NCI-H82 (cell line): ENCODE results near the gene C4B.
"Not testable (repeated sequence)": the region's sequence is repeated elsewhere in the genome, so short reads cannot be mapped to it uniquely, and the experiment has no call there.

Source experiments
- DNase-seq: peaks from one replicate; lab custom pipeline; 2025; lab: John Stamatoyannopoulos, UW

C4B gene

GRCh38 chr6:32014547-32014946 lies at the start of gene C4B:
Gene C4B (plus strand): TSS chr6:32014795. CDS start chr6:32014846, 51 bp downstream.
- DNase-seq, result not testable (repeated sequence)

- DNase-seq, result no peak
These were observed 48.9 kb upstream of the C4B start for GRCh38 chr6:31965700-31966099.

DNA sequence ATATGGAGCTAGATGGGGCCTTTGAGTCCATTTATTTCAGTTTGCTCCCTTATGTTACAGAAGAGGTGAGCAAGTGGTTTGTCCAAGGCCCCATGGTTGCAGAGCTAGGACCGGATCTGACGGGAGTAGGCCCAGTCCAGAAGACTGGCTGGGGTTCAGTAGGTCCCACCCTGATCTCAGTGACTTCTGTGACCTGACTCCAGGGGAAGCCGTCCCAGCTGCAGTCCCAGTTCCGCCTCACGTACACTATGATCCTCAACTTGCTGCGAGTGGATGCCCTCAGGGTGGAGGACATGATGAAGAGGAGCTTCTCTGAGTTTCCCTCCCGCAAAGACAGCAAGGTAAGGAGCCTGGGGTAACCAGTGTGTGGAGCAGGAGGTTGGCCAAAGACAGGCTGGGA lies 48.1 kb upstream of the C4B start:
- no peak for DNase-seq

GRCh38 chr6:31966997-31967925 lies 47.3 kb upstream of the C4B start:
- no peak for DNase-seq

- DNase-seq, result no peak
These were observed 46.7 kb upstream of the C4B start for GRCh38 chr6:31967926-31968320.

GRCh38 chr6:31968326-31968725 lies 46.3 kb upstream of the C4B start:
- DNase-seq, result no peak

GRCh38 chr6:31968791-31969711 lies 45.5 kb upstream of the C4B start:
- DNase-seq, result no peak

DNA sequence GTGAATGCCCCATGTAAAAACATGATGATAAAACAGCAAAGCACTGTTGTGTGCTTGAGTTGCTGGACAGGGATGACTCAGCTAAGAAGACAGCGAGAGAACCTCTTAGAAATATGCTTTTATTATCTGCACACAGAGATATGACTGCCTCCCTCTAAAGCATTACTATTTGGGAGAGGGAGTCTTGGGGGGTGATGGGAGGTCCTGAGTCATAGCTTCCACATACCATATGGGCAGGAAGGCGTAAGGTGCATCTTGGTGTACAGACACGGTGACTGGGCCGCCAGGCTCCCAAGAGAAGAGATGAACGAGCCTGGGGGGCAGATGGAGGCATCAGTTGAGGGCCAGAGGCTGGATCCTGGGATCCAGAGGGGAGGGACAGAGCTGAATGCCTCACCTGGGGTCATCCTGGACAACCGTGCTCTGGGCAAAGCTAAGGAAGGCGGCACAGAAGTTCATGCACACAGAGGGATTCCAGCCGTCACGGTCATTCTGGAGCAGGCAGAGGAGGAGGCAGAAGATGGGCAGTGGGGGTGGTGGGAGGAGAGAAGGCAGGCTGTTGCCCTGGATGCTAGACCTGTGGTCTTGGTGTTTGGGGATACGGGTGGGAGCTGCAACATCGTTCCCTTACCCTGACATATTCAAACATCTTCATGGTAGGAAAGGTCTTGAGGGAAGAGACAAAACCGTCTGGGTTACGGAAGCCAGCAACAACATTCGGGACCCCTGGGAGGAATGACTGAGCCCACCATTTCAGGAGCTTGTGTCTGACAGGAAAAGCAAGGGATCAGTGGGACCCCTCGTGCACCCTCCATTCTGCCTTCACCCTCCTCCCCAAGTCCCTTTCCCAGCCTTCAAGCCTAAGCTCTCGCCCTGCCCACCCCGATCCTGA lies 44.6 kb upstream of the C4B start:
- no peak for DNase-seq

DNA sequence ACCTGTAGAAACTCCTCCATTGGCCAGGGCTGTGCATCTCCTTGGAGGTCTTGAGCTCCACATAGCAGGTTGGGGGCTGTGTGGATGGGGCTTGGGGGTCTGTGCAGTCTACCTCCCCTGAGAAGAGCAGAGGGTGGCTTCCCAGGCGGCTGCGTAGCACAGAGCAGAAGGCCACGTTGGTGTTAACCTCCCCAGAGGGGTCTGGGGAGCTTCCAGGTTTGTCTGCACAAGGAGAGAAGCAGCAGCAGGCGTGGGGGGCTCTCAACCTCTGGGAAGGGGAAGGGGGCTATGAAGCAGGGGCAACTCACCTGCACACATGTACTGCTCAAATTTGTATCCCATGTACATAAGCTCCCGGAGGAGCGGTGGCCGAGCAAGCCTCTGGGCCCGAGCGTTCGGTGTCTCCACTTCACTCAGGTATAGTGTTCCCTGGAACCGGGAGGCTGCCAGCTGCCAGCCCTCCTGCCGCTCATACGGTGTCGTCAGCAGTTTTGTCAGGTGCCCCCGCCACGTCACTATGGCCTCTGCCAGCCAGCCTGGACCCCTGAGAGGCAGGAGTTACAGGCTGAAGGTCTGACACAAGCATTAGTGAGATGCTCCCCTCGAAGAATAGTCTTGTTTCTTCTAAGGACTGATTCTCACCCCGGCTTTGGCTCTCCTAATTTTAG lies 43.9 kb upstream of the C4B start:
- DNase-seq, result peak; percentile 48

DNA sequence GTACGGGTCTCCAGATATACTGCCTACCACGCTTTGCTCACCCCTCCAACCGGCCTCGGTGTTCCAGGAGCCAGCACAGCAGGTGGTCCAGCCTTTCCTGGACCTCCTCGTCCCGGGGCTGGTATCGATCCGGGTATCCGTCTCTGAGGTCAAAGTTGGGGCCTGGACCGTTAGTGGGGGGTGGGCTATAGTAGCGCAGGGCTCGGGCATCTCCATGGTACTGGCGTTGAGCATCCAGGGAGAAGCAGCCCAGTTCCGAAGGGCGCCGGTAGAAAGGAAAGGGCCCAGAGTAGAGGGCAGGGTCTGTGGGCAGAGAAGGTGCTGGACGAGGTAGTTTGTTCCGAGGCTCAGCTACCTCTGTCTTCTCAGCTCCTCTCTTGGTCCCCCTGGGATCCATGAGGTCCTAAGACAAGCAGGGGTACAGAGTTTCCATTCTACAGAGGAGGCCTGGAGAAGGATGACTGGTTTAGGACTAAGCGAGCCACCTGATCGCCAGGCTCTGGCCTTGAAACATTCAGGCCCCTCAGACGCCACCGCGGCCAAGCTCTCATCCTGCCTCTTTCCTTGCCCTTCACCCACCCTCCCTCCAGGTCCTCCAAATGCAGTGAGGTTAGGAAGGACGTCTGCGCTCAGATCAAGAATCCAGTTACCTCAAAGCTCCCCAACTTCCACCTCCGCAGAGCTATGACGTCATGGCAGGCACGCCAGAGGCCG lies 43.2 kb upstream of the C4B start:
- no peak for DNase-seq

DNA sequence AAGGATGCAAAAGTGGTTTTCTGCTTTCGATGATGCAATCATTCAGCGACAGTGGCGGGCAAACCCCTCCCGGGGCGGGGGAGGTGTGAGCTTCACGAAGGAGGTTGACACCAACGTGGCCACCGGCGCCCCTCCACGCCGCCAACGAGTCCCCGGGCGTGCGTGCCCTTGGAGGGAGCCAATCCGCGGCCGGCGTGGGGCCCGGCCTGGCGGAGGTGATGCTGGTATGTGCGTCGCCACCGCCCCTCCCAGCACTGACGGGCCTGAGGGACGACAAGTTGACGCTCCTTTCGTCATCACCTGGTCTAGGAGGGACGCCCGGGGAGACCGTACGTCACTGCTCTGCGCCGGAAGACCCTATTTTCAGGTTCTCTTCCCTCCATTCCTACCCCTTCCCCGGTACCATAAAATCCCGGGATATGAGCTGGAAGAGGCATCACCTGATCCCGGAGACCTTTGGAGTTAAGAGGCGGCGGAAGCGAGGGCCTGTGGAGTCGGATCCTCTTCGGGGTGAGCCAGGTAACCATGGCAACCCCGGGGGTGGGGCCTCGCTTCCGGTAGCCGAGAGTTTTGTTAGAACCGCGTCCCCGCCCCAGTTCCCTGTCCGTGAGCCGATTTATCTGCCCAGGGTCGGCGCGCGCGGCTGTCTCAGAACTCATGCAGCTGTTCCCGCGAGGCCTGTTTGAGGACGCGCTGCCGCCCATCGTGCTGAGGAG lies 42.4 kb upstream of the C4B start, which contains the start of gene DXO:
Gene DXO, minus strand, starts transcription at position 146 of the 716 bp plus-strand sequence. CDS start 463 bp downstream, outside the sequence.
- DNase-seq, result peak; percentile 99

DNA sequence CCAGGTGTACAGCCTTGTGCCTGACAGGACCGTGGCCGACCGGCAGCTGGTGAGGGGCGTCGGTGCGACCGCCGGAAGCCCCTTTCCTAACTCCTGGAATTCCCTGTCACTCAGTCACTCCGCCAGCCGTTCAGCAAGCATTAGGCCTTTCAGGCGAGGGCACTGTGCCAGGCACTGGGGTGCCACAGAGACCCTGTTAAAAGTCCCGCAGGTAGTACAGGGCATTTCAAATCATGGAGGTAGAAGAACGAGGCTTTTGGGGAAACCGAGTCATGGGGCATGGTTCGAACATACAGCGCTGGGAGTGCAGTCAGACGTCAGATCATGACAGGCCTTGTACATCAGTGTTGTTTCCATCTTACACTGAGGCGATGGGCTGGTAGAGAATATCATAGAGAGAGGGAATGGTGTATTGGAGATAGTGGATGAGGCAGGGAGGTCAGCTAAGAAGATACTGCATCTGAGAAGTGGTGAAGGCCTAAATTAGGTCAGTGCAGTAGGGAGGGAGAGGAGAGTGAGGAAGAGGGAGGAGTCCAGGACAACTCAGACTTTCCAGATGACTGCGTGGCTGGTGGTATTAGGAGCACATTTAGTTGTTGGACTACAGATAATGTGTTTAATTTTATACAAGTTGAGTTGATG lies 41.8 kb upstream of the C4B start:
- DNase-seq, result peak; percentile 32

- DNase-seq, result not testable (repeated sequence)
These were observed 38.5 kb upstream of the C4B start for GRCh38 chr6:31976065-31976464.

- no peak for DNase-seq
These were observed 36.7 kb upstream of the C4B start for GRCh38 chr6:31977816-31978431.

GRCh38 chr6:31978831-31979230 lies 35.8 kb upstream of the C4B start:
- no peak for DNase-seq

- no peak for DNase-seq
These were observed 35.2 kb upstream of the C4B start for GRCh38 chr6:31979238-31979898.

DNA sequence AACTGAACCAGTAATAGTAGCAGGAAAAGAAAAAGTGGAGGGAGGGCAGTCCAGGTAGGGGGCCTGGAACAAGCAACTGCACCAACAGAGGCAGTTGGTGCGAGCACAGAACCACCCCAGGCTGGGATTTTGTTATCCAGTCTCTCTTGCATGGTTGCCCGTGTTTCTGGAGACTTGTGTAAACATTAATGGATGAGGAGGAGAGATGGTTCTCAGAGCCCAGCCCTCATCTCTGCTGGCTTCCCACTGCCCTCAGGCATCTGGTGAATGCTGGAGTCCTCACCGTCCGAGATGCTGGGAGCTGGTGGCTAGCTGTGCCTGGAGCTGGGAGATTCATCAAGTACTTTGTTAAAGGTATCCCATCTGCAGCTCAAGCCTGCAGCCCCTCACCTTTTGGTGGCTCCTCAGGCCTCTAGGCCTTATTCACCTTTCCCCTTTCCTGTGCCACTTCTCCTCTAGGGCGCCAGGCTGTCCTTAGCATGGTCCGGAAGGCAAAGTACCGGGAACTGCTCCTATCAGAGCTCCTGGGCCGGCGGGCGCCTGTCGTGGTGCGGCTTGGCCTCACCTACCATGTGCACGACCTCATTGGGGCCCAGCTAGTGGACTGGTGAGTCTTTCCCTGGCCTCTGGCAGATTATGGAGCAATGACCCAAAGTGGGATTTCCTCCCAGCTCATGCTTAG lies 34.3 kb upstream of the C4B start:
- DNase-seq, result not testable (repeated sequence)

GRCh38 chr6:31980998-31981397 lies 33.6 kb upstream of the C4B start:
- DNase-seq, result not testable (repeated sequence)
